K562 (cell line): ENCODE results near the gene TENT4B.

Experiments
- AFF4 ChIP-seq: sonication (generic); formaldehyde crosslinking; IDR thresholded peaks from 2 replicates; pipeline ENCODE4 v1.8.0; 2023; ENCODE audit warnings: mild to moderate bottlenecking, missing genetic modification reagents
- CBX1 ChIP-seq: sonication (generic); IDR thresholded peaks from 2 replicates; pipeline ENCODE4 v1.6.1; 2016; ENCODE audit warnings: antibody characterized with exemption, low read depth, mild to moderate bottlenecking
- CTCF ChIP-seq, 3 experiments: IDR thresholded peaks in 2 of 3; conservative IDR thresholded peaks in 1 of 3; 2 replicates each; pipeline ENCODE4 v1.5.1; 2011 to 2012; ENCODE audit warnings: low read length in 3 of 3, mild to moderate bottlenecking in 3 of 3, control low read depth in 2 of 3, improper control_type of control experiment in 1 of 3, inconsistent platforms in 1 of 3, low read depth in 1 of 3, mixed read lengths in 1 of 3, moderate library complexity in 1 of 3; ENCODE audit not compliant: insufficient read depth in 2 of 3
- EP300 ChIP-seq: IDR thresholded peaks from 2 replicates; pipeline ENCODE4 v1.6.1; 2012; ENCODE audit warnings: low read length, improper control_type of control experiment
- GATA2 ChIP-seq: sonication (generic); formaldehyde crosslinking; IDR thresholded peaks from 2 replicates; pipeline ENCODE4 v1.4.0; 2020; ENCODE audit warnings: mild to moderate bottlenecking, missing genetic modification reagents
- MIER1 ChIP-seq: fragments of 450-650 bp; IDR thresholded peaks from 2 replicates; pipeline ENCODE4 v1.6.1; 2016; ENCODE audit warnings: antibody characterized with exemption, mild to moderate bottlenecking, low read depth
- PREB ChIP-seq: sonication (generic); formaldehyde crosslinking; IDR thresholded peaks from 2 replicates; pipeline ENCODE4 v1.8.1; 2023; ENCODE audit warnings: mild to moderate bottlenecking, missing genetic modification reagents

- TF ChIP-seq GATA2 (no peak), CBX1 (no peak), AFF4 (no peak), PREB (CRISPR knock-in tag) (no peak), CTCF (IDR thresholded peaks at IDR 0.05 in 2 of 3, conservative IDR thresholded peaks at IDR 0.05 in 1 of 3; ENCODE audit: insufficient read depth in 2 of 3, low read depth in 1 of 3, low read length in 3 of 3) (no peak), EP300 (no peak), MIER1 (no peak)
Measured at GRCh38 chr16:50169555-50170096, 16.5 kb downstream of the TENT4B start.
